CD4-positive, alpha-beta T cell (primary cell): ENCODE results near the gene CCNL1. TPM values are rescaled to one million over a fixed set of nuclear protein-coding genes. Genes with fewer than 3 reads are reported as not detected.
"Not testable (repeated sequence)": the region's sequence is repeated elsewhere in the genome, so short reads cannot be mapped to it uniquely, and the experiment has no call there.

Experiments used
- ATAC-seq: fragments of 200-7000 bp; cut with Tn5 transposase; one replicate; pipeline ENCODE4 v1.10.0; 2022; ENCODE audit warnings: mild to moderate bottlenecking; ENCODE audit not compliant: poor library complexity
- CTCF ChIA-PET: fragments of 350-600 bp; sonication (Branson Sonifier 250); formaldehyde crosslinking; loops from one replicate; lab custom pipeline; 2021; ENCODE audit warnings: antibody characterized with exemption, inconsistent platforms; lab: Charles Lee
- POLR2A ChIA-PET: fragments of 350-600 bp; sonication (Branson Sonifier 250); formaldehyde crosslinking; loops from one replicate; lab custom pipeline; 2021; ENCODE audit warnings: antibody characterized with exemption, inconsistent platforms; lab: Charles Lee
- DNase-seq, 14 experiments: peaks; one replicate each; pipeline ENCODE4 v3.0.0-alpha.2; 2013 to 2020; ENCODE audit warnings: mixed read lengths in 2 of 14
- H3K27ac ChIP-seq, 2 donors: one replicate each; pipeline versions ENCODE4 v1.5.1 to v1.7.0; 2013; ENCODE audit warnings: low read length in 2 of 2, low read depth in 1 of 2, mild to moderate bottlenecking in 1 of 2
- H3K27me3 ChIP-seq, 2 experiments: 1 replicate in 1 of 2; 2 replicates in 1 of 2; pipeline versions ENCODE4 v1.6.1 to v1.7.0; 2013; ENCODE audit warnings: low read length in 2 of 2, control low read depth in 1 of 2, mild to moderate bottlenecking in 1 of 2, moderate library complexity in 1 of 2; ENCODE audit not compliant: insufficient read depth in 2 of 2, control insufficient read depth in 1 of 2
- H3K36me3 ChIP-seq: one replicate; pipeline ENCODE4 v1.6.1; 2013; ENCODE audit warnings: low read length, control low read depth; ENCODE audit not compliant: insufficient read depth
- H3K4me1 ChIP-seq: one replicate; pipeline ENCODE4 v1.6.1; 2013; ENCODE audit warnings: low read length, control low read depth; ENCODE audit not compliant: insufficient read depth
- H3K4me3 ChIP-seq: one replicate; pipeline ENCODE4 v1.5.1; 2013; ENCODE audit warnings: mild to moderate bottlenecking, low read length, moderate library complexity
- H3K9me3 ChIP-seq, 2 experiments: 1 replicate in 1 of 2; 2 replicates in 1 of 2; pipeline versions ENCODE4 v1.6.1 to v1.7.0; 2013; ENCODE audit warnings: low read length in 2 of 2, mild to moderate bottlenecking in 2 of 2, control low read depth in 1 of 2, moderate library complexity in 1 of 2; ENCODE audit not compliant: control insufficient read depth in 1 of 2, insufficient read depth in 1 of 2
- H3K27ac Mint-ChIP-seq: one replicate; pipeline ENCODE4 v1.8.0; 2020; ENCODE audit warnings: mixed read lengths
- H3K27me3 Mint-ChIP-seq: one replicate; pipeline ENCODE4 v1.8.0; 2021; ENCODE audit warnings: mixed read lengths
- H3K36me3 Mint-ChIP-seq: one replicate; pipeline ENCODE4 v1.8.0; 2021; ENCODE audit warnings: low read depth, mixed read lengths
- H3K4me1 Mint-ChIP-seq: one replicate; pipeline ENCODE4 v1.8.0; 2021; ENCODE audit warnings: low read depth, mixed read lengths
- H3K4me3 Mint-ChIP-seq: one replicate; pipeline ENCODE4 v1.8.0; 2020; ENCODE audit warnings: mild to moderate bottlenecking, mixed read lengths
- H3K9me3 Mint-ChIP-seq: one replicate; pipeline ENCODE4 v1.8.0; 2020; ENCODE audit warnings: mixed read lengths
- intact Hi-C, 2 experiments: fragments of 100-400 bp; cut with DNase I in 1 of 2; cut with micrococcal nuclease in 1 of 2; formaldehyde crosslinking; loops; one replicate each; pipeline versions ENCODE4 v1.15.1 to v1.9.0; 2023 to 2025; cut with DNase I, micrococcal nuclease
- total RNA-seq, 174 experiments: library from RNA in 2 of 174; stranded (reverse) in 2 of 174; gene quantifications; one replicate each; pipeline ENCODE4 v1.2.3 and lab custom pipeline; 2021 to 2026
- TF ChIP-seq, protein P1 (sequence below): fragments of 200-600 bp; IDR thresholded peaks from one replicate; pipeline ENCODE4 v1.8.0; 2022; ENCODE audit warnings: antibody characterized with exemption, mild to moderate bottlenecking

Gene CCNL1
- total RNA-seq, 2 experiments from 2014 or later = 1,350 to 1,388 TPM

DNA sequence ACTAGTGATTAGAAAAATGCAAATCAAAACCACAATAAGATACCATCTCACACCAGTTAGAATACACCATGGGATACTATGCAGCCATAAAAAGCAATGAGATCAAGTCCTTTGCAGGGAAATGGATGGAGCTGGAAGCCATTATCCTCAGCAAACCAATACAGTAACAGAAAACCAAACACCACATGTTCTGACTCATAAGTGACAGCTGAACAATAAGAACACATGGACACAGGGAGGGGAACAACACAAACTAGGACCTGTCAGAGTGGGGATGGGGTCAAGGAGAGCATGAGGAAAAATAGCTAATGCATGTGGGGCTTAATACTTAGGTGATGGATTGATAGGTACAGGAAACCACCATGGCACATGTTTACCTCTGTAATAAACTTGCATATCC lies 36.0 kb upstream of the CCNL1 start:
- TF ChIP-seq, protein P1, sequence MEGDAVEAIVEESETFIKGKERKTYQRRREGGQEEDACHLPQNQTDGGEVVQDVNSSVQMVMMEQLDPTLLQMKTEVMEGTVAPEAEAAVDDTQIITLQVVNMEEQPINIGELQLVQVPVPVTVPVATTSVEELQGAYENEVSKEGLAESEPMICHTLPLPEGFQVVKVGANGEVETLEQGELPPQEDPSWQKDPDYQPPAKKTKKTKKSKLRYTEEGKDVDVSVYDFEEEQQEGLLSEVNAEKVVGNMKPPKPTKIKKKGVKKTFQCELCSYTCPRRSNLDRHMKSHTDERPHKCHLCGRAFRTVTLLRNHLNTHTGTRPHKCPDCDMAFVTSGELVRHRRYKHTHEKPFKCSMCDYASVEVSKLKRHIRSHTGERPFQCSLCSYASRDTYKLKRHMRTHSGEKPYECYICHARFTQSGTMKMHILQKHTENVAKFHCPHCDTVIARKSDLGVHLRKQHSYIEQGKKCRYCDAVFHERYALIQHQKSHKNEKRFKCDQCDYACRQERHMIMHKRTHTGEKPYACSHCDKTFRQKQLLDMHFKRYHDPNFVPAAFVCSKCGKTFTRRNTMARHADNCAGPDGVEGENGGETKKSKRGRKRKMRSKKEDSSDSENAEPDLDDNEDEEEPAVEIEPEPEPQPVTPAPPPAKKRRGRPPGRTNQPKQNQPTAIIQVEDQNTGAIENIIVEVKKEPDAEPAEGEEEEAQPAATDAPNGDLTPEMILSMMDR = no peak
- no peaks in the 10 kb centered on the region for H3K36me3 ChIP-seq
- ChIA-PET POLR2A (no interaction called here), CTCF (no interaction called here)
- H3K9me3 ChIP-seq = peaks cover 4 to 23% of the 10 kb centered on the region in 2 experiments
- no peak for ATAC-seq
- H3K27me3 ChIP-seq = no peaks in the 10 kb centered on the region
- intact Hi-C loops = no loop called here
- Mint-ChIP-seq H3K9me3 (peaks cover 14% of the 10 kb centered on the region), H3K4me3 (no peak overlapping the region), H3K27ac (no peak overlapping the region), H3K4me1 (no peaks in the 10 kb centered on the region), H3K27me3 (no peaks in the 10 kb centered on the region), H3K36me3 (peaks cover 56% of the 10 kb centered on the region)
- H3K27ac ChIP-seq = no peak overlapping the region
- no peak for DNase-seq
- H3K4me3 ChIP-seq = no peak overlapping the region
- H3K4me1 ChIP-seq = no peaks in the 10 kb centered on the region

DNA sequence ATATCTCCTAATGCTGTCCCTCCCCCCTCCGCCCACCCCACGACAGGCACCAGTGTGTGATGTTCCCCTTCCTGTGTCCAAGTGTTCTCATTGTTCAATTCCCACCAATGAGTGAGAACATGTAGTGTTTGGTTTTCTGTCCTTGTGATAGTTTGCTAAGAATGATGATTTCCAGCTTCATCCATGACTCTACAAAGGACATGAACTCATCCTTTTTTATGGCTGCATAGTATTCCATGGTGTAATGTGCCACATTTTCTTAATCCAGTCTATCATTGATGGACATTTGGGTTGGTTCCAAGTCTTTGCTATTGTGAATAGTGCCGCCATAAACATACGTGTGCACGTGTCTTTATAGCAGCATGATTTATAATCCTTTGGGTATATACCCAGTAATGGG lies 31.2 kb upstream of the CCNL1 start:
- CTCF ChIA-PET, intact Hi-C loops, H3K27me3 ChIP-seq, H3K4me1 ChIP-seq, H3K4me3 ChIP-seq, DNase-seq, ATAC-seq, H3K27ac ChIP-seq, H3K27me3 Mint-ChIP-seq, H3K36me3 ChIP-seq, H3K4me3 Mint-ChIP-seq, H3K4me1 Mint-ChIP-seq, H3K27ac Mint-ChIP-seq, POLR2A ChIA-PET: not testable (repeated sequence)
- peaks cover 13 to 55% of the 10 kb centered on the region in 2 experiments for H3K9me3 ChIP-seq
- peaks cover 93% of the 10 kb centered on the region for H3K36me3 Mint-ChIP-seq
- H3K9me3 Mint-ChIP-seq = peaks cover 29% of the 10 kb centered on the region

DNA sequence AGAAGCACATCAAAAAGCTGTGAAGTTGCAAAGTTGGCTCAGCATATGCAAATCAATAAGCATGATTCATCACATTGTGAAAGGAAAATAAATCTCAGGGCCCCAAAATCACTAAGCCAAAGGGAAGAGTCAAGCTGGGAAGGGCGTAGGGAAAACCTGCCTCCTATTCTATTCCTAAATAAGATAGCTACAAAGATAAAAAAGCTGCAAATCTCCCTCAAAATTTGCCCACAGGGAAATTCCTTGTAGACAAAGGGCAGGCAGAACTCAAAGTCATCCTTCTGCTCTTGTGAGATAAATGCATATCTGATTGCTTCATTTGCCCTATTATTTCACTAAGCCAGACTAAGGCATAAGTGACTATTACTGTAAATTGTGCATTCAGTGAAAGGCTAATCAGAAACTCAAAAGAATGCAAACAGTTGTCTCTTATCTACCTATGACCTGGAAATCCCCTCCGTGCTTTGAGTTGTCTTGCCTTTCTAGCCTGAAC lies 30.5 kb upstream of the CCNL1 start:
- CTCF ChIA-PET = no interaction called here

More for the DNA sequence above, 30.5 kb upstream of the CCNL1 start:
- no peaks in the 10 kb centered on the region for H3K27me3 ChIP-seq
- no peak overlapping the region for H3K4me3 ChIP-seq
- no peak for DNase-seq
- H3K9me3 ChIP-seq = peaks cover 15 to 56% of the 10 kb centered on the region in 2 experiments
- Mint-ChIP-seq H3K36me3 (peaks cover 93% of the 10 kb centered on the region), H3K4me1 (no peaks in the 10 kb centered on the region), H3K4me3 (no peak overlapping the region), H3K27me3 (no peaks in the 10 kb centered on the region), H3K9me3 (peaks cover 28% of the 10 kb centered on the region), H3K27ac (no peak overlapping the region)
- no peak overlapping the region for H3K27ac ChIP-seq
- TF ChIP-seq, protein P1 = no peak
- POLR2A ChIA-PET = no interaction called here
- H3K36me3 ChIP-seq = peaks cover 5% of the 10 kb centered on the region
- H3K4me1 ChIP-seq = no peaks in the 10 kb centered on the region
- intact Hi-C loops = no loop called here
- ATAC-seq = no peak
